ENCODE data around the gene DAPK2. TPM values are rescaled to one million over a fixed set of nuclear protein-coding genes. Genes with fewer than 3 reads are reported as not detected.

Gene DAPK2
- total RNA-seq, 1 donor from 2014 or later, result 47.9 TPM

GRCh38 chr15:63939531-63940130 lies 106.7 kb downstream of the DAPK2 start:
- DNase-seq (ENCODE audit: missing footprints) (no peak), ATAC-seq (peak; percentile 72)
- intact Hi-C loops (cut with DNase I), result no loop called here

GRCh38 chr15:63938486-63939061 lies 107.7 kb downstream of the DAPK2 start:
- ATAC-seq (no peak), DNase-seq (ENCODE audit: missing footprints) (no peak)
- intact Hi-C loops (cut with DNase I), result no loop called here

- ATAC-seq, result no peak
- intact Hi-C loops (cut with DNase I), result no loop called here
Measured at GRCh38 chr15:63933522-63933921, 112.8 kb downstream of the DAPK2 start.

GRCh38 chr15:63931556-63931955 lies 114.7 kb downstream of the DAPK2 start:
- ATAC-seq (peak; percentile 9), DNase-seq (ENCODE audit: missing footprints) (no peak)
- intact Hi-C loops (cut with DNase I), result no loop called here

More at GRCh38 chr15:63933522-63933921, 112.8 kb downstream of the DAPK2 start:
- no peak for DNase-seq (ENCODE audit: missing footprints)

- intact Hi-C loops (cut with DNase I), result no loop called here
- DNase-seq (ENCODE audit: missing footprints), result no peak
- ATAC-seq, result no peak
Measured at GRCh38 chr15:63930034-63930433, 116.3 kb downstream of the DAPK2 start.

GRCh38 chr15:63928185-63928842 lies 118.0 kb downstream of the DAPK2 start:
- intact Hi-C loops (cut with DNase I), result no loop called here
- ATAC-seq (peak; percentile 12), DNase-seq (ENCODE audit: missing footprints) (no peak)

GRCh38 chr15:63923993-63924950 lies 122.0 kb downstream of the DAPK2 start:
- DNase-seq (ENCODE audit: missing footprints) (no peak), ATAC-seq (no peak)
- intact Hi-C loops (cut with DNase I), result no loop called here

- ATAC-seq (no peak), DNase-seq (ENCODE audit: missing footprints) (no peak)
- intact Hi-C loops (cut with DNase I), result no loop called here
Measured at GRCh38 chr15:63922916-63923315, 123.4 kb downstream of the DAPK2 start.

GRCh38 chr15:63922261-63922904 lies 123.9 kb downstream of the DAPK2 start:
- DNase-seq (ENCODE audit: missing footprints) (no peak), ATAC-seq (no peak)
- intact Hi-C loops (cut with DNase I), result no loop called here

- intact Hi-C loops (cut with DNase I), result no loop called here
Measured at GRCh38 chr15:63920504-63921175, 125.6 kb downstream of the DAPK2 start.

GRCh38 chr15:63918901-63919348 lies 127.4 kb downstream of the DAPK2 start:
- DNase-seq (ENCODE audit: missing footprints), result no peak
- no peak for ATAC-seq
- intact Hi-C loops (cut with DNase I), result loop anchor here (5.0 kb wide), 1 partner anchor 128 kb away; the partner anchor contains the start of gene DAPK2

More at GRCh38 chr15:63920504-63921175, 125.6 kb downstream of the DAPK2 start:
- DNase-seq (ENCODE audit: missing footprints) (no peak), ATAC-seq (no peak)

GRCh38 chr15:63918317-63918672 lies 128.0 kb downstream of the DAPK2 start:
- ATAC-seq (no peak), DNase-seq (ENCODE audit: missing footprints) (no peak)
- intact Hi-C loops (cut with DNase I), result loop anchor here (5.0 kb wide), 1 partner anchor 129 kb away; the partner anchor contains the start of gene DAPK2

- DNase-seq (ENCODE audit: missing footprints), result no peak
- ATAC-seq, result no peak
- intact Hi-C loops (cut with DNase I), result loop anchor here (5.0 kb wide), 1 partner anchor 130 kb away; the partner anchor contains the start of gene DAPK2
Measured at GRCh38 chr15:63917588-63918316, 128.5 kb downstream of the DAPK2 start.

- intact Hi-C loops (cut with DNase I), result loop anchor here (5.0 kb wide), 1 partner anchor 131 kb away; the partner anchor contains the start of gene DAPK2
Measured at GRCh38 chr15:63915873-63916771, 130.2 kb downstream of the DAPK2 start.

GRCh38 chr15:63915209-63915872 lies 130.9 kb downstream of the DAPK2 start:
- intact Hi-C loops (cut with DNase I), result loop anchor here (5.0 kb wide), 1 partner anchor 132 kb away; the partner anchor contains the start of gene DAPK2
- no peak for DNase-seq (ENCODE audit: missing footprints)
- peak; percentile 77 for ATAC-seq

More at GRCh38 chr15:63915873-63916771, 130.2 kb downstream of the DAPK2 start:
- no peak for DNase-seq (ENCODE audit: missing footprints)
- no peak for ATAC-seq
